Nephron progenitor cell (in vitro differentiated cells): ENCODE results near the gene GRM5.
A peak's percentile ranks its signal among the peaks of the same experiment; 100 is the strongest.

Experiments
- DNase-seq: peaks from one replicate; pipeline ENCODE4 v3.0.0; 2021
- H3K27ac Mint-ChIP-seq: 2 replicates; pipeline ENCODE4 v1.8.0; 2021; ENCODE audit warnings: mild to moderate bottlenecking, moderate library complexity, mixed read lengths
- H3K27me3 Mint-ChIP-seq: 2 replicates; pipeline ENCODE4 v1.8.0; 2021; ENCODE audit warnings: mild to moderate bottlenecking, low read depth, mixed read lengths; ENCODE audit not compliant: poor library complexity
- H3K36me3 Mint-ChIP-seq: 2 replicates; pipeline ENCODE4 v1.8.0; 2021; ENCODE audit warnings: low read depth, mixed read lengths
- H3K4me1 Mint-ChIP-seq: 2 replicates; pipeline ENCODE4 v1.8.0; 2021; ENCODE audit warnings: mixed read lengths
- H3K4me3 Mint-ChIP-seq: 2 replicates; pipeline ENCODE4 v1.8.0; 2021; ENCODE audit warnings: mild to moderate bottlenecking, moderate library complexity, mixed read lengths
- H3K9me3 Mint-ChIP-seq: 2 replicates; pipeline ENCODE4 v1.8.0; 2021; ENCODE audit warnings: mild to moderate bottlenecking, moderate library complexity, mixed read lengths
- CTCF ChIP-seq: fragments of 200-600 bp; sonication (generic); IDR thresholded peaks from 2 replicates; pipeline ENCODE4 v1.5.0; 2021; ENCODE audit warnings: antibody characterized with exemption

Gene GRM5

DNA sequence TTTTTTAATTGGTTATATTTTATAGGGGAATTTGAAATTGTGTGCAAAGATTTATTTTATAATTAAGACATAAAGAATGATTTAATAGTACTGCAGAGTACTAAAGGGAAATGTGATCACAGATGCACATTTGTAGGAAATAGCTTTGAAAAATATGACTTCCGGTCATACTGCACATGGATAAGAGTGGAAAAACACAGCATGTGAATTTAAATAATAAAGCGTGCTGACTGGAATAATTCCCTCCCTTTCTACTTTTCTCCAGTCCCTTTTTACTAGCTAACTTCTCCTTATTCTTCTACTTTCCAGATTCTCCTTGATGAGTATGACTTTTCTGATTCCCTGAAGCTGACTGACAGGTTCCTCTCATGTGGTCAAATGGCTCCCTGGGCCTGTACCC, 489.9 kb downstream of the GRM5 start:
- Mint-ChIP-seq H3K27ac (no peak overlapping the region), H3K4me3 (no peak overlapping the region), H3K4me1 (no peaks in the 10 kb centered on the region), H3K36me3 (no peaks in the 10 kb centered on the region), H3K27me3 (no peaks in the 10 kb centered on the region), H3K9me3 (no peaks in the 10 kb centered on the region)
- no peak for DNase-seq
- TF ChIP-seq CTCF: no peak

DNA sequence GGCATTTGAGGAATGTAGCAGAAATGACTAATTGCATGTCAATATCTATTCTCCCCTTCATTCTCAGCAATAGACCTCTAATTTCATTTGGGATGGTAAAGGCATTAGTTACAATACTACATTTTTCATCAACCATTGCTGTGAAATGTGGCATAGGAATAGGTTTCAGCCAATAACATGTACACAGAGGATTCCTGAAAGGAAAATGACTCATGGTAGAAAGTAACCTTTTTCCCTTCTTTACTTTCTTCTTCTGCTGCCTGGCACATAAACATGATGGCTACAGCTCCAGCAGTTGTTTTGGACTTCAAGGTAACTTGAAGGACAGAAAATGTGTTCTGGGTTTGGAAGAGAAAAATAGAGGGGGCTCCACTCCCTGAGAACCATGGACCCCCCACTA, 496.4 kb downstream of the GRM5 start:
- H3K4me3 Mint-ChIP-seq: no peak overlapping the region
- TF ChIP-seq CTCF: no peak
- DNase-seq: no peak
- H3K27me3 Mint-ChIP-seq: peaks cover 7% of the 10 kb centered on the region
- H3K27ac Mint-ChIP-seq: no peak overlapping the region
- no peaks in the 10 kb centered on the region for H3K36me3 Mint-ChIP-seq
- H3K4me1 Mint-ChIP-seq: no peaks in the 10 kb centered on the region
- no peaks in the 10 kb centered on the region for H3K9me3 Mint-ChIP-seq

DNA sequence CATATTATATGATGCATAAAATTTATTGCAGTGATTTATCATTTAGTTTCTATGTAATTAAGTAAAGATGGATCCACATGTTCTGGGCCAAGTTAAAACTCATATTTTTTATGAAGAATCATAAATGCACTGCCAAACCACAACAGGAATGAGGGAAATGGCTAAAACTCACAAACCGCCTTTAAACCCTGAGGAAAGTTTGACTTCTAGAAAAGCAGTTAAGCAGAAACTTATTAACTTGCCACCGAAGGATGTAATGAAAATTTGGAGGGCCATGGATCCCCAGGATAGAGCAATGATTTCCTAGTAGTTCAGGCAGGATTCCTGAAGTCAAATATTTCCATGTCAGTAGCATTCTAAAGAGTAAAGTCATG, 510.0 kb downstream of the GRM5 start:
- DNase-seq: no peak
- Mint-ChIP-seq H3K36me3 (no peaks in the 10 kb centered on the region), H3K9me3 (no peaks in the 10 kb centered on the region), H3K27ac (no peak overlapping the region), H3K4me3 (no peak overlapping the region), H3K27me3 (peaks cover 4% of the 10 kb centered on the region), H3K4me1 (no peaks in the 10 kb centered on the region)
- TF ChIP-seq CTCF: no peak

DNA sequence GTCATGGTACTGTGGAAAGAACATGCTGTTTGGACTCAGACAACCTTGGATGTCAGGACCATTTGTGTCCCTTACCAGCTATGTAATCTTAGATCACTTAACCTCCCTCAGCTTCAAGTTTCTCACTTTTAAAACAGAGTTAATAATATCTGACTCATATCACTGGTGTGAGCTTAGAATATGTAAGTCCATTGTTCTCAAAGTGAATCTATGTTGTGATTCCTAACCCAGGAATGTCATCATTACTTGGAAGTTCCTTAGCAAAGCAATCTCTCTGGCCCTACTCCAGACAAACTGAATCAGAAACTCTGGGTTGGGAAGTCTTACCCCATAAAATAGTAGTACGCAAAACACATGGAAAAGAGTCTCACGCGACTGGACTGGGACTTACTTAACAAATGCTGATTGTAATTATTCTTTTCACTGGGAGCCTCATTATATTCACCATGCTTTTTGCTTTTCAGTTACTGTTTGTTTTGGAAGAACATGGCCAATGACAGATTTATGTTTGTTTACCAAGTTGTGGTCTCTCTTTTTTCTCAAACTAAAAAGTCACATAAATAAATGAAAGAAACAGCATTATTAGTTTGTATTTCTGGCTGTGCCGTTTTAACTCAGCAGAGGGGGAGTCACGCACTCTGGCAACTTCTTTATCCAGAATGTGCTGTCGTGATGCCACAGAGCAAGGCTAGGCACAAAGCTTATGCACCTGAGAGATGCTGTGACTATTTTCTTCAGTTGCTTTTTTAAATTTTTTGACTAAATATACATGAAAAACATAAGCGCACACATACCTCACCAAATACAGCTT, 510.6 kb downstream of the GRM5 start:
- no peaks in the 10 kb centered on the region for H3K9me3 Mint-ChIP-seq
- TF ChIP-seq CTCF: no peak
- DNase-seq: no peak
- H3K27ac Mint-ChIP-seq: no peak overlapping the region
- H3K4me1 Mint-ChIP-seq: no peaks in the 10 kb centered on the region
- H3K4me3 Mint-ChIP-seq: no peak overlapping the region
- H3K27me3 Mint-ChIP-seq: peaks cover 4% of the 10 kb centered on the region
- H3K36me3 Mint-ChIP-seq: no peaks in the 10 kb centered on the region

- DNase-seq: no peak
- H3K27me3 Mint-ChIP-seq: peaks cover 9% of the 10 kb centered on the region
- H3K36me3 Mint-ChIP-seq: no peaks in the 10 kb centered on the region
- no peaks in the 10 kb centered on the region for H3K4me1 Mint-ChIP-seq
- no peak overlapping the region for H3K4me3 Mint-ChIP-seq
- no peak for TF ChIP-seq CTCF
- no peaks in the 10 kb centered on the region for H3K9me3 Mint-ChIP-seq
- H3K27ac Mint-ChIP-seq: no peak overlapping the region
These were observed 512.6 kb downstream of the GRM5 start for GRCh38 chr11:88553204-88553603.

DNA sequence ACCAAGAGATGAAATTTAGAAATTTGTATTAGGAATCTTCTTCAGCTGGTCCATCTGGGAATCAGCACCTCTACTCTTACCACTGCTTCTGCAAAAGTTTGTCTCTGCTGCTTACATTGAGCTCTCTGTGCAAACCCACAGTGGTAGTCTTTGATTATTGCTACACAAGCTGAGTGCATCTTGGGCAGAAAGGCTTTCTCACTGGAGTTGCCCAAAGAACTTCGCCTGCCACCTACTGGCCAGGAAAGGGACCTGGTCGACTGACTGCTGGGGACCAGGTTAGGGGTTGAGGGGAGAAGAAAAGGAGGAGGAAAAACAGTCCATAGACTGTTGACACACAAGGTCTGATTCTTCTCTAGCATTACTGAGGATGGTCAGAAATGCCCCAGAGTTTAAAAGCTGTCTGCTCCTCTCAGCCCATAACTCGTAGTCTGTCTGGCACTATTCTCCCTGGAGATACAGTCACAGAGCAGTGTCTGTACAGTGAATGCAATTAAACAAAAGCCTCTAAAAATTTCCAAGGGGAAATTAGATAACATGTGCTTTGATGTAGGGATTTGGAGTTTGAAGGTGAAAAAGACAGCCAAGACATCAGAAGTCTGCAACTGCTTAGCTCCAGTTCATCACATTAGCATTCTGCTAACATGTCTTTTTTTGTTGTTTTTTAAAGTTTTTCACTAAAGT, 513.3 kb downstream of the GRM5 start:
- H3K27me3 Mint-ChIP-seq: peaks cover 7% of the 10 kb centered on the region
- H3K4me3 Mint-ChIP-seq: no peak overlapping the region
- peak; percentile 58 for TF ChIP-seq CTCF
- H3K9me3 Mint-ChIP-seq: no peaks in the 10 kb centered on the region
- no peaks in the 10 kb centered on the region for H3K4me1 Mint-ChIP-seq
- no peak overlapping the region for H3K27ac Mint-ChIP-seq
- DNase-seq: peak; percentile 50
- H3K36me3 Mint-ChIP-seq: no peaks in the 10 kb centered on the region
